Occipital lobe (tissue), 2 donors: Measurements from ENCODE around the gene ARHGAP24. TPM values are rescaled to one million over a fixed set of nuclear protein-coding genes. Genes with fewer than 3 reads are reported as not detected.

Source experiments
- DNase-seq: peaks from one replicate; lab custom pipeline; 2025; lab: John Stamatoyannopoulos, UW
- total RNA-seq: library from RNA; depleted of rRNA; stranded (reverse); fragments of >200 nt; gene quantifications from one replicate; pipeline ENCODE4 v1.2.3, GENCODE V29; 2014

Gene ARHGAP24
- total RNA-seq = 2.2 TPM

DNA sequence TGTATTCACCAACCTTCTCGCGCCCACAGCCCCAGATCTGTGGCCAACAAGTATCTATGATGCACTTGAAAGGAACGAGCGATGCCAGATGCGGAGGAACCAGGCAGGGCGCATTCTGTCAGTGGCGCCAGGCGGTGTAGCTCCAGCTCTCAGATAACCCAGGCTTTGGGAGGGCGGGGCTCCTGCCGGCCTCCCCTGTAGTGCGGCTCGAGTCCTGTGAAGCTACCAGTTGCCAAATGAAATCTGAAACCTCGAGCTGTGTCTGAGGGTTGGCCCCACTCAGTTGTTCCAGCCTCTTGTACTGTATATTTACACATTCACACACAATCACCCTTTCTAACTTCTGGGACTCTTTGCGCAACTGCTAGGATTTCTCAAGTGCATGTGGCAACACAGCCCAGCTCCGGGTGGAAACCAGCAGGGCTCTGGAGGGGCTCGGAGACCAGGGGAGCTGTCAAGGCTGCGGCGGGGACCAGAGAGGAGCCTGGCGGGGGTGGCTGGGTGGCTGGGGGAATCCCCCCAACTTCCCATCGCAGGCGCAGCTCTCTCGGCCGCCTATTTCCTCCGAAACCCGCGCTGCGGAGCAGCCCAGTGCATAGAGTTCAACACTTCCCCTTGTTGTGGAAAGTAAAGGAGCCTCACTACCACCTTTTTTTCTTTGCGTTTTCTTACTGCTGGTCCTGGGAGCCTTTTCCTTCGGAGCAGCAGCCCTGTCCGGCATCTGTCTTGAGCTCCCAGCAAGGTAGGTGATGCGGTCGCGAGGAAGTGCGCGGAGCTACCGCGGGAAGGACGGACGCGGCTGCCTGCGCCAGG, at the start of gene ARHGAP24:
TSS of gene ARHGAP24 (plus strand) at position 333 of the 813 bp plus-strand sequence.
- DNase-seq = peak; percentile 18

DNA sequence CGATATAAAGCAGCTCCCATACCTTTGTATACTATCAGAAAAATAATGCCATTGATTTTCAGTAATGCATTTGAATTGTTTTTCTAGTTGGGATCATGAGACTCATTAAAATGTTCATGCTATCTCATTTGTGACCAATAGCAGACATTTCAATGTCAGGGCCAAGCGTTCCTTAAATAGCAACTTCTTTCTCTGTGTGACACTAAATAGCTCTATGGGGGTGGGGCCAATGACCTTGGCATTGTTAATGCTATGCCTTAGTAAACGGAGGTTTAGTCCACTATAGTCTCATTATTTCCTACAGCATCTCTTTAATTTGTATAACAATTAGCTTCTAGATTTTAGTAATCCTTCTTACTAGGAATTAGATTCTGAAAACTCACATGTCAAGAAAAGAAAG, 48.6 kb upstream of the ARHGAP24 start:
- no peak for DNase-seq

DNA sequence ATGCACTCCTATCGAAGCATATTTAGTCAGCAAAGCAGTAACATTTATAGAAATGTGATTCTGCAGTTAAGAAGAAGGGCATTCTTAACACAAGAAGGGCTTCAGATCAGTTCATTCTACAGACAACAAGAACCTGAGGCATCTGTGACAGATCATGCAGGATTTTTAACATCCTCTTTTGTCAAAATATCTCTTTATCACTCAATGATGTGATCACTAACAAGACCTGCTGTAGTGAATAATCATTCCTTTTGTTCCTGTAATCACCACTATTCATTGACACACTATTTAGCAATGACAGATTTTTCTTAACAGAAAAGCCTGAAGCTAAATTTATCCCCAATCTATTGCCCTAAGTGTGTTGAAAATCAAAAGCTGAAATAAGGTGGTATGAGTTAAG, 47.8 kb upstream of the ARHGAP24 start:
- DNase-seq = no peak

DNA sequence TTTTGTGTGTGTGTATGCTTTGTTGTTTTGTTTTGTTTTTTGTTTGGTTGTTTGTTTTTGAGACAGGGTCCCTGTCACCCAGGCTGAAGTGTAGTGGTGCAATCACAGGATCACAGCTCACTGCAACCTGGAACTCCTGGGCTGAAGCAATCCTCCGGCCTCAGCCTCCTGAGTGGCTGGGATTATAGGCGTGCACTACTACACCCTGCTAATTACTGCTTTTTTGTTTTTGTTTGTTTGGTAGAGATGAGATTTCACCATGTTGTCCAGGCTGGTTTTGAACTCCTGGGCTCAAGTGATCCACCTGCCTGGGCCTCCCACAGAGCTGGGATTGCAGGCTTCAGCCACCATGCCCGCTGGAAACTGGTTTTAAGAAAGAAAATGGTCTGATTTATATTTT, 44.7 kb upstream of the ARHGAP24 start:
- DNase-seq = no peak

DNA sequence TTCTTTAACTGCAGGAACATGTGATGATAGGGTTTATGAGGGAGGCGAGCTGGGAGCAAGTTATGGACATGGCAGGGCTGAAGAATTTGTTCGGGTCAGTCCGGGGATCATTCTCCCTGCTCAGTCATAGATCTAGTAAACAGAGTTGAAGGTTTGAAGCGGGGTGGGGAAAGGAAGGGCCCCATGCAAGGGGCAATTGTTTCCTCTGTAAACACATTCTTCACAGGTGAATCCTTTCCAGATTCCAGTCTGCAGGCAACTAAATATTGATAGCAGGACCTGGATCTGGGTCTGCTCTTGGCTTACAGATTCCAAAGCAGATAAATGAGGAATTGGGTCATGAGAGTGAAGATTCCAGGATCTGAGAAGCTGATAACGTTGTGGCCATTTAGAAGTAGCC, 44.3 kb upstream of the ARHGAP24 start:
- no peak for DNase-seq

DNA sequence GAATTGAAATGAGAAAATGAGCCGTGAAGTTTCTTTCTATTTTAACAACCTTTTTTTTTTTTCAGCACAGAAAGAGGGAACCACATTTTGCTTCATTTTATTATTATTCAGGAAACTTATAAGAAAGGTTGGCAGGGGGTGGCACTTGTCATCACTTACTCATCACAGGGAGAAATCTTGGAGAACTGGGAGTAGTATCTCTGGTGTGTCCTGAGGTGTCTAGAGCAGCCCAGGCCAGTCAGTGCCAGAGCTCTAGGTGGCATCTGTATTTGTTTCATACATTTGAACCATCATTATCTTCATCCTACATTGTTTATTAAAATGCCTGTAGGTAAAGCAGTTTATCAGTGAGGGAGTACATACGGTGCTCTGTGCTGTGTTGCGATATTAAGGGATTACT, 43.8 kb upstream of the ARHGAP24 start:
- DNase-seq = no peak

DNA sequence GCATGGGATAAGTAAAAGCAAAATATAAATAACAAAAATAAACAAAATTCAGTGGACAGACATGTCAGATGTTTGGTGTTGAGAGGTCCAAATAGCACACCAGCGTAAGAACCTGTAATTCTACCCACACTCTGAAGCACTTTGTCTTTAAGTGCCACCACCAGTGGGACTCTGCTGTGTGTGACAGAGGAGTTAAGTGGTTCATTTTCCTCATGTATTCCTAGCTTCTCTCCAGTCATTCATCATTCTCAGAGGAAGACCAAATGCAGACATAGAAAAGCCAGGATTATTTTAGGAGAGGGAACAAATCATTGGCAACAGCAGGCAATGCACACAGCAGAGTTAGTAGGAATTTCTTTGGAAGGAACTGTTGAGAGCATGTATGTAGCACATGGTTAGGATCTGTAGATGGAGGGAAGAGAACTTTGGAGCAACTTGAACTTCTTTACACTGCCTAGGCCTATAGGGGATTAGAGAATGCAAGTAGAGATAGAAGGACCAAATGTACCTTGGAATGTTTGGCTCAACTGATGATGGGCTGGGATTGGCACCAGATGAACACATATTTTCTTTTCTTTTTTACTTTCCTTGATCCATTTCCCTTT, 43.0 kb upstream of the ARHGAP24 start:
- DNase-seq = no peak

DNA sequence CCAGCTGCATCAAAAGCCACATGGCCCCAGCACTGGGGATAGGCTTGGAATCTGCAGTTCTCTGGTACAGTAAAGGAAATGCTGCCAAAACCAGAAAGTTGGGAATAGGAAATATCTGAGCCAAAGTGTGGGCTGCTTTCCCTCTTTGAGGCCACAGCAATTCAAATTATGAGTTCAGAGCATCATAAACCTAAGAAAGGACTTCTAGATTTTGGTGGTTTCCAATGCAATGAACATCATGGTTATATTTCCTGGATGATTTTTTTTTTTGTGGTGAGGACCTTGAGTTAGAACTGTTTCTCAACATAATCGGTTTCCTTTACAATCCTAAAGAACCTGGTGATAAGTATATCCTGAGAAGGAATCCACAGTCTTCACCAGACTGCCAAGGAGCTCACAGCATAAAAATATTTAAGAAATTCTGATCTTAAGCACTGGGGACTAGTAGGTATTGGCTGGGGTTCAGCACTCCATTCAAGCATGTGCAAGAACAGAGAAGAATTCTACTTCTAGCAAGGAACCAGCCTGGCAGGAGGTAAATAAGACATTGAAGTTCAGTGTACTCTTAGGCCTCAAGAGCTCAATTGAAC, 29.8 kb upstream of the ARHGAP24 start:
- DNase-seq = no peak

DNA sequence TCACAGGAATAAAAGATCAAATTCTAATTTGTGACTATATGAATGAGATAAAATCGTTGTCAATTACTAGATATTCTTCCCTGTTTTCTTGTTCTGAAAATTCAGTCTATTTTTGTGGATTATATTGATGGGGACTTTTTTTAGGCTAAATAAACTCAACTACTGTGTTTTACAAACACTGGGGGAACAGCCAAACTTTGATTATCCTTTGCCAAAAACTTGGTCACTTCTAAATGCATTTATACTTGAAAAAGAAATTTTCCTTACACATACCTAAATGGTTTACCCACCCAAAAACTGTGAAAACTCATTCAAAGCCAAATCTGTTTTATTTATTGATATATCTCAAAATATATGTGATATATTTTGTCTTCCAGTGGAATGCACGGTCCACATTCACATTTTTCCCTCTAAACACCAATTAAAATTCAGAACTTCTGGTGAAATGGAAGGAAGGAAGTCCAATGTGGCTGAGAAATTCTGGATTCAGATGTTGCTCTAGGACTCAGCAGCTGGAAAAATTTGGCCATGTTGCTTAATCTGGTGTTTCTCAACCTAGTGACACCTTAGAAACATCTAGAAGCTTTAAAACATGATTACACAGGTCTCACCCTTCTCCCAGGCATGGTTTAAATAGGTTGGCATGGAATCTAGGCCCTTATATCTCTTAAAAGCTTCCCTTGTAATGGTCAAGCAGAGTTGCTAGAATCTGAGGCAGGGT, 28.6 kb upstream of the ARHGAP24 start:
- no peak for DNase-seq

DNA sequence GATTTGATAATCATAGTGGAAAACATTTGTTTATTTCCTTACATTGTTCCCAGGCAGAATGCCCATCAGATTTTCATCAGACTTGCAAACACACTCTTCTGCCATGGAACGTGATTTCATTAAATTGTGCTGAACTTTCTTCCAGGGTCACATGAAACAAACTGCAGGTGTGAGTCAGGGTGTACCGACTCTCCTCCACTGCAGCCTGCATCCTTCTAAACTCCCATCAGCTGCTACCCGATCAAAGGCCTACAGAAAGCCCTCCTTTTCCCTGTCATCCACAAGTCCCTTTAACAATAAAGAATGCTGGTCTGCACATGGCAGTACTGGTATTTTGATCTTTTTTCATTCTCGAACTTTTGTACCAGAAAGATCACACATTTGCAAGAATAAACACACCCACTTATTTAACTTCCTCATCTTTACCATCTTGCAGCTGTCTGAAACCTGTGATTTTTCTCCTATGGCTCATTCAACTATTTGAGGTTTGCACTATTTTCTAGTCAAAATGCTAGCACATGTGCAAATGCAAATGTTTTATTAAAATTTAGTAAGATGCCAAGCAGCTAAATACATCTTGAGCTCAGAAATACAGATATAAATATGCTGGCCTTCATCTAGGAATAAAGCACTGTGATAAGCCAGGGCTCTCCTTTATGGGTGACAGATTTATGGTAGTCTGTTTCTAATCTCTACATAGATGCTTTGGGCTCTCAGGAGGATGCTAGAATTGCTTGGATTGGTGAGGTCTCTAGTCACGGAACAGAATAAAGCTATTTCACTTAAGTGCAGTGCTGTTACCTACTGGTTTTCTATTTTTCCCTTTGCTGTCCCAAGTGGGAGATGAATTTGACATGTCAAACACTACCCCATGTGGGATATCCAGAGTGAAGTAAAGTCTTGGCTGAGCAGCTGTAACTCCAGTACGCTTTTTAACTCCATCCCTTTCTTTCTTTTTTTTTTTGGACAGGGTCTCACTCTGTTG, 25.8 kb upstream of the ARHGAP24 start:
- no peak for DNase-seq

DNA sequence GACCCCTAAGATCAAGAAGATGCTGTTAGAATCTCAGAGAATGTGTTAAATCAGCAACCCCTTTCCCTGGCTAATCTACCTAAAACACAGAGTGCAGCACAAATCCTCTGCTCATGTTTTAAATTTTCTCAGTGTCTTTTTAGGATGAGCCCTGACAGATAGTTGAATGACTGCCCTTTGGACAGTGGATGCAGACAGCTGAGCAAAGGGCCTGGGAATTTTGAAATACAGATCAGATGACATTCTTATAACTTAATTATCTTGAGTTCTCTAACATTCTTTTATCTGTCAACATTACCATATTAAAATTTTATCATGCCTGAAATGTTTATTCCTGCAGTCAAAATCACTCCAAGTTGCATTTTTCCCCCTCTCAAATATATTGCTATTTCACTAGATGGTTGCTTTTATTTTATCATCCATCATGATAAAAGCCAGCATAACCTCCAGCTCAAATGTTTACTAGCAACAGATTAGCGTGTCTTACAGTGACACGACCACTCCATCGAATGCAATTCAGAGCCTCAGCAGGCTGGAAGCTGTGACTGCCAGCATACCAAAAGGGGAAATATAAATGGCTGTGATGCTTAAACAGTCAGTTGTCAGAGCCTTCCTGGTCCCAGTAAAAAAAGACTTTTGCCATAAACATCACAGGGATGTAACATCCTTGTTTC, 22.8 kb upstream of the ARHGAP24 start:
- DNase-seq = no peak

DNA sequence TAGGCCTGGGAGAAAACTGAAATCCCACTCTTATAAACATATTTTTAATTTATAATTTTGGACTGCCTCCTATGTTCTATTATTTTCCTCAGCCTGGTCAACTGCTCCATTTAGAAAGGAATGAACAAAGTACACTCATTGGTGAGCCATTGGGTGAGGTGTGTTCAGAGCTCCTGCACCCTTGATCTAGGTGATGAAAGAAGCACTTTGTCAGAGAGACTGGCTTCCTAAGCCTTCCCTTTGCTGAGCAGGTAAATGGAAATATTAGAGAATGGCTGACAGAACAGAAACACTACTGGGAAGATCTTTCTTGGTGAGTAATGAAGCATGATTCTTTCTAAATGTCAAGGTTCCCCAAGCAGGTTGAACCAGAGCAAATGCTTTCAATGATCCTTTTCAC, 19.0 kb upstream of the ARHGAP24 start:
- no peak for DNase-seq

DNA sequence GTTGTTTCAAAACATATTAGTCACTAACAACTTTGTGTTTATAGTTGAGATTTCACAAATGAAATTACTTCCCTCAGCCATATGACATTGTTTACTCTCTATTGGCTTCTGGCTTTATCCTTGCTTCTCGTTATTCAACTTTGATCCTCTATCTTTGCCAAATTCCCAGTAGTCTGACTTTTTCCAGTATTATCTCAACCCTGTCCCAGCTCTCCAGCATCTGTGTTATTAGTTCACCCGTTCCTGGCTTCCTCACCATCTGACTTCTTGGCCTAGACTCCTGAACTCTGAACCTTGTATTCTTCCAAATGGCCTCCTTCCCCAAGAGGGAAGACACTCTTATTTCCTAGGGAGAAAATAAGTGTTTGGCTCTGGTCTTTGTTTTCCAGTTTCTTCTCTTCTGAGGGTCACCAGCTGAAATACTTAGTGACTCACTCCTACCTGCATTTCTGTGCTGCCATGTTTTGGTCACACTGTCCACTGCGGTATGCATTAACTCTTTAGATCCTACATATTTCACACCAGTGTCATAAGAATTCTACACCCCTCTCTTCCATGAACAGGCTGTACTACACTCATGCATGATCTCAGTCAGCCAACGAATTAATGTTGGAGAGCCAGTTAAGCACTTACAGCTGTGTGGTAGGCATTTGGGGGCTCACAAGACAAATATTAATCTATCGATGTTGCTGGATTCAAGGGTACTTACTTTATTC, 17.0 kb upstream of the ARHGAP24 start:
- no peak for DNase-seq

DNA sequence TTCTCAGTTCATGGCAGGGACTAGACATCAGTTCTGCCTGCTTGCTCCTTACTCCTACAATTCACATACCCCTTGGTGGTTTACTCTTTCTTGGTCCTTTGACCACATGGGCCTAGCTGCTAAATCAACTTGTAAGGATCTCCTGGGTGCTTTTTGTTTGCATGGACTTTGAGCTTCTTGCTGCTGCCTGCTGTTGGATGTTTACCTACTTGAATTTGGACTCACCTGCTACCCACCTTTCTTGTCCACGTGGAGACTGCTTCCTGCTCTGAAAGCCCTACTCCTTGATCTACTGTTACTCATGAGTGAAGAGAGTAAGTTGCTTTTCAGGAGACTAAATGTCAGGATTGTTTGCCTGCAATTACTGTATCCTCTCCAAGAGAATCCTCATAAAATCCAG, 15.2 kb upstream of the ARHGAP24 start:
- no peak for DNase-seq

DNA sequence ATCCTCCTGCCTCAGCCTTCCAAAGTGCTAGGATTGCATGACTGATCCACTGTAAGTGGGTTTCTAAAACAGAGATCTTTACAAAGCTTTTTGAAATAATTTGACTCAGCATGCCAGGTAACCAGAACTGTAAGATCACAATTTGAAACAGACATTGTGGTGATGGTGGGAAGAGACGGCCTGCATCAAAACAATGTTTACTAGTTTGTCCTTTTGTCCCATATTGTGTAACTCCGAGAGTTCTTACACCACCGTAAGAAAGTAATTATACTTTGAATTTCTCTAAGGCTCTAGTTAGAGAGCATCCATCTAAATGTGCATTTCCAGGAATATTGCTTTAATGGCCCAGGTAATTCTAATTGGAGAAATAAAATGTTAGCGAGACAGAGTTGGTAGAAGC, 594 bp upstream of the ARHGAP24 start:
- DNase-seq = no peak

DNA sequence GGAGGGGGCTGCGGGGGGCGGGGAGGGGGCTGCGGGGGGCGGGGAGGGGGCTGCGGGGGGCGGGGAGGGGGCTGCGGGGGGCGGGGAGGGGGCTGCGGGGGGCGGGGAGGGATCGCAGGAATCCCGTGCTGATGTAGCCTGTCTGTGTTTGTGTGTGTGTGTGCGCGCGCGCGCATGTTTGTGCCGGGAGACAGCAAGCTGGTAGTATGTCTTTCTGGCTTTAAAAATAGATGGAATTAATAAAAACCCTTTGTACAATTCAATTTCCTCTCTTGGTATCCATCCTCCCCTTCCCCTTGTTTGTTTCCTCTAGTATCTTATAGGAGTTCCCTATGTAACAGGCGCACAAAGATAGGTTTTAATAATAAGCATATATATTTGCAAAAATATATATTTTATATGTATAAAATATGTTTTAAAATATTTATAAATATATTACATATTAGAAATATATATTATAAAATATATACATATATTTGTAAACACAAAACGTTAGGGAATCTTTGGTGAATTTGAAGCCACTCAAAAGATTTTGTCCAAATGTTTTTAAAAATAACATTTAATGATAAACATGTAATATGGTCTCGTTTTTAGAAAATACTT, 782 bp downstream of the ARHGAP24 start:
- no peak for DNase-seq

DNA sequence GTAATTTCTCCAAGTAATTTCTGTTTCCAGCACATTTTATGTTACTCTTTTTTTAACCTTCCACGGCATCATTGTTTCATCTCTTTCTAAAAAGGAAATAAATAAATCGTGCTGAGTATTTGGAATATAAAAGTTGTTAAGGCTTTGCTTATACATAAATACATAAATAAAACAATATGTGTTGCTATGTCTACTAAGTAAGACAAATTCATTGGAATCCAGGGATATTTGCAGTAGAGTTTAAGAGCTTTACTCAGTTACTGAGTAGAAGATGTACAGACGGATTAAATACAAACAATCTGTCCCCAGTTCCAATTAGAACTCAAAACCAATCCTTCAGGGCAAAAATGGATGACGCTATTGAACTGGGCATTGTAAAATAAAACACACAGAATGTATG, 1.4 kb downstream of the ARHGAP24 start:
- no peak for DNase-seq

DNA sequence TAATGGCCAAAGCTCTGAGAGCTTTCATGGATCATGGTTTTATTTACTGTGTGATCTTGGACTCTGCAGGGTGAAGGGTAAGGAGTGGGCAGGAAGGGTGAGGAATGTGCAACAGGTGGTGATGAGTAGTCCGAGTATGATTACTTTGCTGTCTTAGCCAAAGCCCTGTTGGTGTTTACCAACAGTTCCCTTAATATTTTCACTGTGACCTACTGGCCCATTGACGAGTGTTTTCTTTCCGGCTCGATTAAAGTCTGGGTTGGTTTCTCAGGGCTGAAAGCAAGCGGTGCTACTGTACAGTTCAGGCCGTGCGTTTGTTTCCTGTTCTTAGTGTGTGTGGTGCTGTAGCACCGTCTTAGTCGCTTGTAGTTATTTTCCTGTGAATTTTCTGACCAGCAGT, 2.6 kb downstream of the ARHGAP24 start:
- no peak for DNase-seq

DNA sequence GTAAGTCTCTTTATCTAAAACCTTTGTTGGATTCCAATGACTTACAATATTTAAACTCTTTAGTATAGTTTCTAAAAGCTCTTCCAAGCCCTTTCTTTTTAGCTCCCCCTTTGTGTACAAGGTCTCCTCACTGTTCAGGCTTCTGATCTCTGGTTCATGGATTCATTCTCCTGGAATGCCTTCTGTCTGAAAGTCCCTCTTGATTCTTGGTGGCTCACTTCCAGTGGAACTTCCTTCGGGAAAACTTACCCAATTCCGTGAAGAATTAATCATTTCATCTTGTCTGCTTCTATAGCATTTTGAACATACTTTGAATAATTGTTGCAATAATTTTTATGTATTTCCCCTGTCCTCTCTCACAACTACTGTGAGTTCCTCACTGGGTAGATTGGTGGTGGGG, 3.6 kb downstream of the ARHGAP24 start:
- no peak for DNase-seq
